A549 (cell line): ENCODE results near the gene GTF3A.

ENCODE experiments used
- CBX8 ChIP-seq: fragments of 200-600 bp; sonication (generic); IDR thresholded peaks from 2 replicates; pipeline ENCODE4 v1.6.1; 2016
- CTCF ChIP-seq: fragments of >200 bp; sonication (Bioruptor Twin); formaldehyde crosslinking; IDR thresholded peaks from 3 replicates; pipeline ENCODE4 v1.5.1; 2016
- E2F6 ChIP-seq: IDR thresholded peaks from 2 replicates; pipeline ENCODE4 v1.6.1; 2012; ENCODE audit warnings: low read depth, borderline replicate concordance
- KDM1A ChIP-seq: fragments of 200-600 bp; sonication (generic); IDR thresholded peaks from 2 replicates; pipeline ENCODE4 v1.6.1; 2016; ENCODE audit warnings: low read depth, mild to moderate bottlenecking
- MAZ ChIP-seq: fragments of 150-350 bp; IDR thresholded peaks from 2 replicates; pipeline ENCODE4 v1.6.1; 2014; ENCODE audit warnings: antibody characterized with exemption, low read depth, low read length, borderline replicate concordance
- PHF8 ChIP-seq: fragments of 200-600 bp; sonication (generic); IDR thresholded peaks from 2 replicates; pipeline ENCODE4 v1.6.1; 2016; ENCODE audit warnings: low read depth, mild to moderate bottlenecking, antibody characterized with exemption, moderate library complexity, borderline replicate concordance
- POLR2A ChIP-seq: IDR thresholded peaks from 2 replicates; pipeline ENCODE4 v1.6.1; 2012; ENCODE audit warnings: mild to moderate bottlenecking, low read length
- RCOR1 ChIP-seq: fragments of 150-350 bp; IDR thresholded peaks from 2 replicates; pipeline ENCODE4 v1.6.1; 2014; ENCODE audit warnings: antibody characterized with exemption, low read length, low read depth
- REST ChIP-seq: fragments of 200-600 bp; sonication (generic); IDR thresholded peaks from 2 replicates; pipeline ENCODE4 v1.6.1; 2016; ENCODE audit warnings: antibody characterized with exemption, mild to moderate bottlenecking, moderate library complexity

- no peak for TF ChIP-seq CTCF
- no peak for TF ChIP-seq PHF8
- TF ChIP-seq E2F6: no peak
- TF ChIP-seq REST: no peak
- no peak for TF ChIP-seq POLR2A
- no peak for TF ChIP-seq MAZ
- TF ChIP-seq KDM1A: no peak
- TF ChIP-seq CBX8: no peak
- no peak for TF ChIP-seq RCOR1
These were observed 48.0 kb downstream of the GTF3A start for GRCh38 chr13:27472441-27472840.
